Measurements from ENCODE around the gene AP2A1. TPM values are rescaled to one million over a fixed set of nuclear protein-coding genes. Genes with fewer than 3 reads are reported as not detected.
"Not testable (repeated sequence)": the region's sequence is repeated elsewhere in the genome, so short reads cannot be mapped to it uniquely, and the experiment has no call there.

The AP2A1 gene
- total RNA-seq, 1 experiment from 2014 or later, result 25.6 TPM

- DNase-seq (ENCODE audit: extremely low read depth, low read depth), result no peak
These were observed 43.2 kb downstream of the AP2A1 start for GRCh38 chr19:49809941-49810389.

GRCh38 chr19:49811328-49811727, 44.5 kb downstream of the AP2A1 start:
- DNase-seq (ENCODE audit: extremely low read depth, low read depth), result no peak

DNA sequence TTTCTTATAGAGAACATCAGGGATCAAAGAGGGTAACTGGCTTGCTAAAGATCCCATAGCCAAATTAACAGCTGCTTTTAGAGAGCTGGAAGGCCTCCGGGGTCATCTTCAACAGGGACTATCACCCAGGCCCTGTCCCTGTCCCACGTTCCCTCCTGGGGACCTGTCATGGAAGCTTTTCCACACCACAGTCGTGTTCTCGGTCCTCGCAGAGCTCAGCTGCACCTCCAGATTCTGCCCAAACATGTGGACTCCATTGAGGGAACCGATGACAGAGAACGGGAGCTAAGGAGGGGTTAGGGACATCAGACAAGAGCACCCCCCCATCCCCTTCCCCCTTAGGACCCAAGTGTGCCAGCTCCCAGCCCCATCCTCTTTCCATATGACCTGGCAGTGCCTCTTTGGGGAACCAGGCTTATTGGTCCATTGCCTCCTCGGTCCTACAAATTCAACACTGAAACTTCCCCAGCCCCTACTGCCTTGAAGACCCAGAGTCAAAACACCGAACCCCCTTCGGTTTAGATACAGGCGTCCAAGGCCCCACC, 45.7 kb downstream of the AP2A1 start:
- DNase-seq (ENCODE audit: extremely low read depth, low read depth), result no peak

DNA sequence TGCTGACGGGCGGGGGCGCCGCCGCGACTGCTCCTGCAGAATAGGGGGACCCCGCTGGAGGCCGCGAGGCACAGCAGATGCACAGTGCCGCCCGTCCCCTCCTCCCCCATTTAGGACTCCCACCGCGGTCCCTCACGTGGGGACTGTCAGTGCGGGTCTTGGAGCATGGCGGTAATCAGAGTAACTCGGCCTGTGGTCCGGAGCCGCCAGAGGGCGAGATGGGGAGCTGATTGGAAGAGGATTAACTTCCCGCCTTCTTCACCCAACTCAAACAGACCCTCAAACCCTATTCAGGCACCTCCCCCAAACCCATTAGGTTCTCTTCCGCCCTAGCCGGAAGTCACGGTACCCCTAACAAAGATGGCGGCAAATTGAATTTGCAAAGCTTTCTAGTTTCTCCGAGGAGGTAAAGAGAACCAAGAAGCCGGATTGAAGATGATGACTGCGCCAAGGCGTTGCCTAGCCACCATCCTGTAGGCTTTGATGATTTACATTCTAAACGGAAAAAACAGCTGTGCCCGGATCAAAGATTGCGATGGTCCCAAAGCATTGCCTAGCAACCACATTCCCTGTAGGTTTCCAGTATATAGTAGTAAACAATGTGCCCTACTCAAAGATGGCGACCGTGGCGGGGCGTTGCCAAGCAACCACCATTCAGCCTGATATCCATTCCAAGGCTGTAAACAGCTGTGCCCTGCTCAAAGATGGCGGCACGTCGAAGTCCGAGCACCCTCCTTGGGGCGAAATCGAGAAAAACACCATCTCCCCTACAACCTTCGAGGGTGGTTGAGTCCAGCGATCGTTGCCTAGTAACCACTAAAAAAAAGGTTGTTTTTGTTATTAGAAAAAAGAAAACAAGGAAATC, 46.4 kb downstream of the AP2A1 start, which contains the start of gene FUZ:
Gene FUZ (minus strand): TSS at position 296 of the 865 bp plus-strand sequence. CDS start 186 bp downstream, at position 110.
- DNase-seq (ENCODE audit: extremely low read depth, low read depth), result peak; percentile 92

GRCh38 chr19:49814010-49814409, 47.2 kb downstream of the AP2A1 start:
- DNase-seq (ENCODE audit: extremely low read depth, low read depth), result no peak

DNA sequence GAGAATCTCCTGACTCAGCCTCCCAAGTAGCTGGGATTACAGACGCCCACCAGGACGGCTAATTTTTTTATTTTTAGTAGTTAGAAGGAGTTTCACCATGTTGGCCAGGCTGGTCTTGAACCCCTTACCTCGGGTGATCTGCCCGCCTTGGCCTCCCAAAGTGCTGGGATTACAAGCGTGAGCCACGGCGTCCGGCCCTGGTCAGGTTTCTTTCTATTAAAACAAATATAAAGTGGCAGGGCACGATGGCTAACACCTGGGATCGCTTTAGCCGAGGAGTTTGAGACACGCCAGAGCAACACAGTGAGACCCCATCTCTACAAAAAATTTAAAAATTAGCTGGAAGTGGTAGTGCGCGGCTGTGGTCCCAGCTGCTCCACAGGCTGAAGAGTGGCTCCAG, 49.8 kb downstream of the AP2A1 start:
- DNase-seq (ENCODE audit: extremely low read depth, low read depth), result no peak

GRCh38 chr19:49817964-49818648, 51.3 kb downstream of the AP2A1 start, which contains the start of gene MED25:
Gene MED25, plus strand, starts transcription at chr19:49818289. Its CDS starts 53 bp downstream, at chr19:49818342.
- DNase-seq (ENCODE audit: extremely low read depth, low read depth), result peak; percentile 67

DNA sequence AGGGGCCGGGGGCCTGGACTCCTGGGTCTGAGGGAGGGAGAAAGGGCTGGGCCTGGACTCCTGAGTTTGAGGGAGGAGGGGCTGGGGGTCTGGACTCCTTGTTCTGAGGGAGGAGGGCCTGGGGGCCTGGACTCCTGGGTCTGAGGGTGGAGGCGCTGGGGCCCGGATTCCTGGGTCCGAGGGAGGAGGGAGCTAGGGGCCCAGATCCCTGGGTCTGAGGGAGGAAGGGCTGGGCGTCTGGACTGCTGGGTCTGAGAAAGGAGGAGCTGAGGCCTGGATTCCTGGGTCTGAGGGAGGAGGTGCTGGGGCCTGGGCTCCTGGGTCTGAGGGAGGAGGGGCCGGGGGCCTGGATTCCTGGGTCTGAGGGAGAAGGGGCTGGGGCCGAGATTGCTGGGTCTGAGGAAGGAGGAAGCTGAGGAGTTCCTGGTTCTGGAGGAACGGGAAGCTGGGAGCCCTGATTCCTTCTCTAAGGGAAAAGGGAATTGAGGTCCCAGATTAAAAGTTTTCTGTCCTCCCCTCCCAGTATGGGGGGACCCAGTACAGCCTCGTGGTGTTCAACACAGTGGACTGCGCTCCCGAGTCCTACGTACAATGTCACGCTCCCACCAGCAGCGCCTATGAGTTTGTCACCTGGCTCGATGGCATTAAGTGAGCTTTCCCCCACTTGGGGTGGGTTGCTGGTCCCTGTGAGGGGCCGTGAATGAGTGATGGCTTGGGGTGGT, 52.0 kb downstream of the AP2A1 start:
- DNase-seq (ENCODE audit: extremely low read depth, low read depth), result no peak

GRCh38 chr19:49819452-49820115, 52.8 kb downstream of the AP2A1 start:
- not testable (repeated sequence) for DNase-seq (ENCODE audit: extremely low read depth, low read depth)

DNA sequence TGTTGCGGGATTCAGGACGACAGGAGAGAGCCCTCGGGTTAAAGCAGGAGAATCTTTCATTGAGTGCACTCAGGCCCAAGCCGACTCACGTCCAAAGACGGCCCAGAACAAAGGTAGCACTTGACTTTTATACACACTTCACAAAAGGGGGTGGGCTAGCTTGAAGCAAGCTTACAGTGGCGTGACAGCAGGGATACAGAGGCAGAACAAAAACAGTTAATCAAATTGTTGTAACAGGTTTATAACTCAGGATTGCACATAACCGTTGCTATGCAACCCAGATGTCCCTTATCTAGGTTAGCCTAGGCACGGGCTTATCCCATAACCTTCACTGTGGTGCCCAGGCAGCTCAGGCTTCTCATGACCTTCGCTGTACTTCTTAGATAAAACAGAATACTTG, 53.3 kb downstream of the AP2A1 start:
- DNase-seq (ENCODE audit: extremely low read depth, low read depth), result no peak

- no peak for DNase-seq (ENCODE audit: extremely low read depth, low read depth)
These were observed 56.7 kb downstream of the AP2A1 start for GRCh38 chr19:49823472-49823871.

- DNase-seq (ENCODE audit: extremely low read depth, low read depth), result no peak
These were observed 57.9 kb downstream of the AP2A1 start for GRCh38 chr19:49824662-49825061.

GRCh38 chr19:49827034-49827433, 60.2 kb downstream of the AP2A1 start:
- no peak for DNase-seq (ENCODE audit: extremely low read depth, low read depth)

GRCh38 chr19:49829200-49829599, 62.4 kb downstream of the AP2A1 start:
- no peak for DNase-seq (ENCODE audit: extremely low read depth, low read depth)

- DNase-seq (ENCODE audit: extremely low read depth, low read depth), result no peak
These were observed 62.9 kb downstream of the AP2A1 start for GRCh38 chr19:49829721-49830120.

DNA sequence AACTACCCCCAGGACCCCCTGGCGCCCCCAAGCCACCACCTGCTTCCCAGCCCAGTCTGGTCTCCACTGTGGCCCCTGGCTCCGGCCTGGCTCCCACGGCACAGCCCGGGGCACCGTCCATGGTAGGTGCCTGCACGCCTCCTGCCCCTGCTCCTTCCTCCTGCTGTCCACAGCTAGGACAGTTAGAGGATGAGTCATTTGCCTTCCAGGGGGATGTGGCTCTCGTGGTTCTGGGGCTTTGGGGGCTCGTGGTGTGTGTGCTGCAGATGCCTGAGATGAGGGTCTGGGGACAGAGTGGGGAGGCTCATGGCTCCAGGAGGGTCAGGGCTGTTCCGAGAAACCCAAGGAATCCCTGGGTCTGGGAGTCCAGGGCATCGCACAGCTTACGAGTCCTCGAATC, 64.0 kb downstream of the AP2A1 start:
- DNase-seq (ENCODE audit: extremely low read depth, low read depth), result no peak

DNA sequence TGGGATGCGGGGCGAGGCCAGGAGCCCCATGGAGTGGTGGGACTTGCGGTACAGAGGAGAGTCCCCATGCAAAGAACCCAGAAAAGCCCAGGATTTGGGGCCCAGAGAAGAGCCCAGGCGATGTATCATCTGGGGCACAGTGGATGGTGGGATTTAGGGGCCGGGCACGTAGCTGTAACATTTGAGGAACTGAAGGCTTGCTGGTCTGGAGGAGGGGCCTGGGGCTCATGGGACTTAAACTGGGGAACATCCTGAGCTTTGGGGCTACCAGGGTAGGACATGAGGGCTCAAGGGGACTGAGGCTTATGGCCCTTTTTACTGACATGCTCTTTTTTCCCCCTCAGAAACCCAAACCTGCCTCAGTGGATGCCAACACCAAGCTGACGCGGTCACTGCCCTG, 64.8 kb downstream of the AP2A1 start:
- no peak for DNase-seq (ENCODE audit: extremely low read depth, low read depth)

DNA sequence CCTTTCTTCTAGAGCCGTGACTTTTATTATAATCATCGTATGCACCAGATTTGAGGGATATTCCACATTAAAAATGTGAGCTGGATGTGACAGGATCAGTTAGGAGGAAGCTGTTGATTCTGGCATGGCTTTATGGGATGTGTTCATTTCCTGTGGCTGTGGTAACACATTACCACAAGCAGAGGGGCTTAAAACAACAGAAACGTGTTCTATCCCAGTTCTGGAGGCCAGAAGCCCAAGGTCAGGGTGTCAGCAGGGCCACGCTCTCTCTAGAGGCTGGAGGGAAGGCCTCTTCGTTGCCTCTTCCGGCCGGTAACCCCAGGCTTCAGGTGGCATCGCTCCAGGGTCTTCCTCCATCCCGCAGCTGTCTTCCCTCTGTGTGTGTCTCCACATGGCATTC, 65.8 kb downstream of the AP2A1 start:
- no peak for DNase-seq (ENCODE audit: extremely low read depth, low read depth)

GRCh38 chr19:49833599-49833998, 66.8 kb downstream of the AP2A1 start:
- DNase-seq (ENCODE audit: extremely low read depth, low read depth), result no peak

DNA sequence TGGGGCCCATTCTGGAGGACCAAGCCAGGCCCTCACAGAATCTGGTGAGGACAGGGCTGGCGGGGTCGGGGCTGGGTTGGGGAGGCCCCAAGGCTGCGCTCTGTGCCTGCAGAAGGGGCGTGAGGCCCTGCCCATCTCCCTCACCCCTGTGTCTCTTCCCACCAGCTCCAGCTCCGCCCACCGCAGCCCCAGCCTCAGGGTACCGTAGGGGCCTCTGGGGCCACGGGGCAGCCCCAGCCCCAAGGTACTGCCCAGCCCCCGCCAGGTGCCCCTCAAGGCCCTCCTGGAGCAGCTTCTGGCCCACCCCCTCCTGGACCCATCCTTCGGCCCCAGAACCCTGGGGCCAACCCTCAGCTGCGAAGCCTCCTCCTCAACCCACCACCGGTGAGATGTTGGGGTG, 68.8 kb downstream of the AP2A1 start:
- DNase-seq (ENCODE audit: extremely low read depth, low read depth), result no peak
